ENCODE data around the gene CORO7. TPM values are rescaled to one million over a fixed set of nuclear protein-coding genes. Genes with fewer than 3 reads are reported as not detected.
A peak's percentile ranks its signal among the peaks of the same experiment; 100 is the strongest.

CORO7 gene
- total and polyA plus RNA-seq, 9 donors, result 1.3 to 29.5 (median 17.9) TPM

- no peaks in the 10 kb centered on the region for H3K27me3 ChIP-seq
- intact Hi-C loops (cut with DNase I), result loop anchor here in 1 of 4 donors (10.0 kb wide), 1 partner anchor 355 kb away; no protein-coding TSS in a partner anchor
- no peaks in the 10 kb centered on the region for H3K9me3 ChIP-seq
- WGBS, 3 donors, result 46 to 50% (median 50%) methylated on average over 10 of the region's 10 CpGs
- peaks cover 4% of the 10 kb centered on the region for H3K4me1 ChIP-seq (ENCODE audit: insufficient read depth)
- H3K27ac ChIP-seq, result peak overlapping the region in 1 of 2 donors; percentile 44
- no peak for DNase-seq
- no peaks in the 10 kb centered on the region for H3K36me3 ChIP-seq
- H3K4me3 ChIP-seq, result no peak overlapping the region
- no peak for TF ChIP-seq CTCF (IDR thresholded peaks at IDR 0.05)
- TF ChIP-seq POLR2A (IDR thresholded peaks at IDR 0.05), result no peak
- no peak for TF ChIP-seq EP300 (IDR thresholded peaks at IDR 0.05)
Observed at GRCh38 chr16:4339455-4339854, 76.9 kb downstream of the CORO7 start.

GRCh38 chr16:4338712-4339299 is 77.6 kb downstream of the CORO7 start:
- Histone ChIP-seq H3K9me3 (no peaks in the 10 kb centered on the region), H3K36me3 (no peaks in the 10 kb centered on the region), H3K4me3 (no peak overlapping the region), H3K4me1 (ENCODE audit: insufficient read depth) (peaks cover 4% of the 10 kb centered on the region), H3K27me3 (no peaks in the 10 kb centered on the region), H3K27ac (peak overlapping the region in 1 of 2 donors; percentile 44)
- no peak for TF ChIP-seq EP300 (IDR thresholded peaks at IDR 0.05)
- TF ChIP-seq POLR2A (IDR thresholded peaks at IDR 0.05), result no peak
- no peak for TF ChIP-seq CTCF (IDR thresholded peaks at IDR 0.05)
- intact Hi-C loops (cut with DNase I), result loop anchor here in 1 of 4 donors (10.0 kb wide), 1 partner anchor 354 kb away; no protein-coding TSS in a partner anchor
- DNase-seq, result peak in 1 of 5 donors; percentile 51
- WGBS, 3 donors, result 58 to 76% (median 61%) methylated on average over 8 to 10 of the region's 10 CpGs

- peak in 1 of 5 donors; percentile 42 for DNase-seq
- Histone ChIP-seq H3K4me1 (ENCODE audit: insufficient read depth) (peaks cover 4% of the 10 kb centered on the region), H3K9me3 (no peaks in the 10 kb centered on the region), H3K27me3 (no peaks in the 10 kb centered on the region), H3K27ac (peak overlapping the region in 1 of 2 donors; percentile 44), H3K36me3 (no peaks in the 10 kb centered on the region), H3K4me3 (no peak overlapping the region)
- TF ChIP-seq POLR2A (IDR thresholded peaks at IDR 0.05), result no peak
- TF ChIP-seq EP300 (IDR thresholded peaks at IDR 0.05), result no peak
- no peak for TF ChIP-seq CTCF (IDR thresholded peaks at IDR 0.05)
- WGBS, 3 donors, result 81 to 83% (median 82%) methylated on average over 12 of the region's 12 CpGs
- intact Hi-C loops (cut with DNase I), result loop anchor here in 1 of 4 donors (10.0 kb wide), 1 partner anchor 353 kb away; no protein-coding TSS in a partner anchor
Observed at GRCh38 chr16:4338125-4338582, 78.2 kb downstream of the CORO7 start.

GRCh38 chr16:4337540-4338088 is 78.8 kb downstream of the CORO7 start:
- Histone ChIP-seq H3K36me3 (no peaks in the 10 kb centered on the region), H3K27ac (no peak overlapping the region), H3K27me3 (no peaks in the 10 kb centered on the region), H3K9me3 (no peaks in the 10 kb centered on the region), H3K4me1 (ENCODE audit: insufficient read depth) (peaks cover 4% of the 10 kb centered on the region), H3K4me3 (no peak overlapping the region)
- intact Hi-C loops (cut with DNase I), result loop anchor here in 1 of 4 donors (10.0 kb wide), 1 partner anchor 353 kb away; no protein-coding TSS in a partner anchor
- WGBS, 3 donors, result 72 to 81% (median 77%) methylated on average over 8 to 12 of the region's 12 CpGs
- TF ChIP-seq POLR2A (IDR thresholded peaks at IDR 0.05) (no peak), CTCF (IDR thresholded peaks at IDR 0.05) (no peak), EP300 (IDR thresholded peaks at IDR 0.05) (no peak)
- peak in 2 of 5 donors; percentile 30 to 51 for DNase-seq

Measured in ovary (tissue), 9 donors.